Smooth muscle cell (in vitro differentiated cells): ENCODE results near the gene TNFAIP3. TPM values are rescaled to one million over a fixed set of nuclear protein-coding genes. Genes with fewer than 3 reads are reported as not detected.

Source experiments
- DNase-seq: peaks from one replicate; lab custom pipeline; 2025; ENCODE audit not compliant: unreplicated experiment; lab: John Stamatoyannopoulos, UW
- H2AFZ ChIP-seq: fragments of 200-600 bp; sonication (generic); 2 replicates; pipeline ENCODE4 v1.6.0; 2016; ENCODE audit warnings: antibody characterized with exemption, low read depth, mild to moderate bottlenecking
- H3F3A ChIP-seq: fragments of 200-600 bp; sonication (generic); 2 replicates; pipeline ENCODE4 v1.6.0; 2017; ENCODE audit warnings: antibody characterized with exemption, low read depth
- H3K27ac ChIP-seq: fragments of 200-600 bp; sonication (generic); 2 replicates; pipeline ENCODE4 v1.5.1; 2016; ENCODE audit warnings: low read depth, mild to moderate bottlenecking
- H3K27me3 ChIP-seq: fragments of 200-600 bp; sonication (generic); 2 replicates; pipeline ENCODE4 v1.6.1; 2016; ENCODE audit warnings: low read depth, mild to moderate bottlenecking
- H3K36me3 ChIP-seq: fragments of 200-600 bp; sonication (generic); 2 replicates; pipeline ENCODE4 v1.5.1; 2016; ENCODE audit warnings: low read depth
- H3K4me1 ChIP-seq: fragments of 200-600 bp; sonication (generic); 2 replicates; pipeline ENCODE4 v1.5.1; 2016; ENCODE audit warnings: low read depth
- H3K4me2 ChIP-seq: fragments of 200-600 bp; sonication (generic); 2 replicates; pipeline ENCODE4 v1.6.0; 2016; ENCODE audit warnings: mild to moderate bottlenecking
- H3K4me3 ChIP-seq: fragments of 200-600 bp; sonication (generic); 2 replicates; pipeline ENCODE4 v1.5.1; 2016; ENCODE audit warnings: mild to moderate bottlenecking
- H3K79me2 ChIP-seq: fragments of 200-600 bp; sonication (generic); 2 replicates; pipeline ENCODE4 v1.6.0; 2016; ENCODE audit warnings: low read depth, mild to moderate bottlenecking
- H3K9ac ChIP-seq: fragments of 200-600 bp; sonication (generic); 2 replicates; pipeline ENCODE4 v1.6.0; 2016; ENCODE audit warnings: low read depth
- H3K9me3 ChIP-seq: fragments of 200-600 bp; sonication (generic); replicated peaks from 2 replicates; pipeline ENCODE4 v1.5.1; 2016; ENCODE audit warnings: low read depth
- H4K20me1 ChIP-seq: fragments of 200-600 bp; sonication (generic); 2 replicates; pipeline ENCODE4 v1.6.0; 2016; ENCODE audit warnings: low read depth
- WGBS: methylation state at CpG from one replicate; pipeline ENCODE4 v1.1.7; 2016; ENCODE audit warnings: low lambda C conversion rate; 5-methylcytosine and 5-hydroxymethylcytosine counted together
- polyA plus RNA-seq: library from polyadenylated mRNA; unstranded; fragments of >200 nt; fragmentation: Nextera tagmentation; extraction: Ambion mirVana; gene quantifications from 2 replicates; pipeline ENCODE4 v1.2.1, GENCODE V29; 2016
- total RNA-seq: library from RNA; depleted of rRNA; stranded (reverse); fragments of >200 nt; gene quantifications from 2 replicates; pipeline ENCODE4 v1.2.3, GENCODE V29; 2014
- TF ChIP-seq, protein P1 (sequence below): fragments of 200-600 bp; sonication (generic); IDR thresholded peaks from 2 replicates; pipeline ENCODE4 v1.5.1; 2017; ENCODE audit warnings: borderline replicate concordance, mild to moderate bottlenecking, antibody characterized with exemption; ENCODE audit not compliant: insufficient read depth, poor library complexity, severe bottlenecking

The TNFAIP3 gene
- total and polyA plus RNA-seq, 2 experiments from 2014 or later = 32.2 to 33.8 TPM

DNA sequence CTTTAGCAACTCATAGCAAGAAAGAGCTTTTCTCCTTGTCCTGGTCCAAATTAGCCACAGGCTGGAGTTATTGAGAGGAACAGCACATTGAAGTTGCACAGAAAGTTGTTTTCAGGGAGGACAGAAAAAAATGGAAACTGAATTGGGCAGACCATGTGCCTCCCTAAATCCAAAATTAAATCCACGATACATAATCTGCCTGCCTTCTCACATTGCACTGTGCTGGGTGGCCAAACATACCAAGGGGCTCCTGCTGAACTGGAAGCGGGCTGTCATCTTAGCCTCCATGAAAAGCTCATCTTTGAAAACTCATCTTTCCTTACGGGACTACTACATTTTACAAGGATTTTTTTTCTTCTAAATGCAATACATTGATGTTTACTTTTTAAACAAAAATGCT lies 59.9 kb downstream of the TNFAIP3 start:
- Histone ChIP-seq H3K79me2 (no peaks in the 10 kb centered on the region), H3F3A (no peaks in the 10 kb centered on the region), H3K4me2 (peak overlapping the region; percentile 10), H3K27ac (peak overlapping the region; percentile 51), H3K4me1 (peaks cover 20% of the 10 kb centered on the region), H3K9ac (peak overlapping the region; percentile 13), H2AFZ (no peak overlapping the region), H3K9me3 (no peaks in the 10 kb centered on the region), H4K20me1 (no peaks in the 10 kb centered on the region), H3K4me3 (no peak overlapping the region), H3K36me3 (no peaks in the 10 kb centered on the region), H3K27me3 (no peaks in the 10 kb centered on the region)
- DNase-seq = no peak
- WGBS = 87% methylated on average over 3 of the region's 3 CpGs
- TF ChIP-seq, protein P1, sequence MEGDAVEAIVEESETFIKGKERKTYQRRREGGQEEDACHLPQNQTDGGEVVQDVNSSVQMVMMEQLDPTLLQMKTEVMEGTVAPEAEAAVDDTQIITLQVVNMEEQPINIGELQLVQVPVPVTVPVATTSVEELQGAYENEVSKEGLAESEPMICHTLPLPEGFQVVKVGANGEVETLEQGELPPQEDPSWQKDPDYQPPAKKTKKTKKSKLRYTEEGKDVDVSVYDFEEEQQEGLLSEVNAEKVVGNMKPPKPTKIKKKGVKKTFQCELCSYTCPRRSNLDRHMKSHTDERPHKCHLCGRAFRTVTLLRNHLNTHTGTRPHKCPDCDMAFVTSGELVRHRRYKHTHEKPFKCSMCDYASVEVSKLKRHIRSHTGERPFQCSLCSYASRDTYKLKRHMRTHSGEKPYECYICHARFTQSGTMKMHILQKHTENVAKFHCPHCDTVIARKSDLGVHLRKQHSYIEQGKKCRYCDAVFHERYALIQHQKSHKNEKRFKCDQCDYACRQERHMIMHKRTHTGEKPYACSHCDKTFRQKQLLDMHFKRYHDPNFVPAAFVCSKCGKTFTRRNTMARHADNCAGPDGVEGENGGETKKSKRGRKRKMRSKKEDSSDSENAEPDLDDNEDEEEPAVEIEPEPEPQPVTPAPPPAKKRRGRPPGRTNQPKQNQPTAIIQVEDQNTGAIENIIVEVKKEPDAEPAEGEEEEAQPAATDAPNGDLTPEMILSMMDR = no peak

DNA sequence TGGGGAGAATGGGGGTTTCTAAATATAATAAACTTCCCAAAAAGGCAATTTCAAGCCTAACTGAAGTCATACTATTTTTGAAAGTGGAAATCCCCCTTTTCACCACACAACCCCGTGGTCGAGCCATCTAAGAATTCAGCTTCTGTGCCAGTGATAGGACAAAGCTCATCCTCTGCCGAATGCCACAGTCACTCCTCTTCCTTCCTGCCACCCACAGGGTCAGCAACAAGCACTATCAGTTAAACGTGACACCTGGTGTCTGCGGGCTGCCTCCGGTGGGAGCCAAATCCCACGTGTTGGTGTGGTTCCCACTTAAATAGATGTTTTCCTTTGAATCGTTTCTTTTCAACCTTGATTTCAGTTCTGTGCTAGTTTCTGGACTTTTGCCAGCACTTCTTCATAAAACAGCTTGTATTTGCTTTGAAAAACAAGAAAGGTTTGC lies 60.7 kb downstream of the TNFAIP3 start:
- DNase-seq = no peak
- Histone ChIP-seq H3K27ac (peak overlapping the region; percentile 25), H3K4me2 (peak overlapping the region; percentile 47), H3K27me3 (no peaks in the 10 kb centered on the region), H3K4me3 (no peak overlapping the region), H3K9me3 (no peaks in the 10 kb centered on the region), H2AFZ (no peak overlapping the region), H3K36me3 (no peaks in the 10 kb centered on the region), H3K79me2 (no peaks in the 10 kb centered on the region), H3K9ac (peak overlapping the region; percentile 13), H4K20me1 (no peaks in the 10 kb centered on the region), H3K4me1 (peaks cover 20% of the 10 kb centered on the region), H3F3A (no peaks in the 10 kb centered on the region)
- 24% methylated on average over 8 of the region's 8 CpGs for WGBS
- TF ChIP-seq, protein P1 = no peak

- Histone ChIP-seq H3K27me3 (no peaks in the 10 kb centered on the region), H2AFZ (no peak overlapping the region), H3K4me3 (no peak overlapping the region), H3F3A (no peaks in the 10 kb centered on the region), H3K4me2 (no peak overlapping the region), H3K27ac (peak overlapping the region; percentile 8), H3K4me1 (peaks cover 20% of the 10 kb centered on the region), H4K20me1 (no peaks in the 10 kb centered on the region), H3K9ac (no peak overlapping the region), H3K9me3 (no peaks in the 10 kb centered on the region), H3K36me3 (no peaks in the 10 kb centered on the region), H3K79me2 (no peaks in the 10 kb centered on the region)
- 89% methylated on average over 2 of the region's 2 CpGs for WGBS
- TF ChIP-seq, protein P1 = no peak
- no peak for DNase-seq
Measured at GRCh38 chr6:137928286-137928685, 61.2 kb downstream of the TNFAIP3 start.

DNA sequence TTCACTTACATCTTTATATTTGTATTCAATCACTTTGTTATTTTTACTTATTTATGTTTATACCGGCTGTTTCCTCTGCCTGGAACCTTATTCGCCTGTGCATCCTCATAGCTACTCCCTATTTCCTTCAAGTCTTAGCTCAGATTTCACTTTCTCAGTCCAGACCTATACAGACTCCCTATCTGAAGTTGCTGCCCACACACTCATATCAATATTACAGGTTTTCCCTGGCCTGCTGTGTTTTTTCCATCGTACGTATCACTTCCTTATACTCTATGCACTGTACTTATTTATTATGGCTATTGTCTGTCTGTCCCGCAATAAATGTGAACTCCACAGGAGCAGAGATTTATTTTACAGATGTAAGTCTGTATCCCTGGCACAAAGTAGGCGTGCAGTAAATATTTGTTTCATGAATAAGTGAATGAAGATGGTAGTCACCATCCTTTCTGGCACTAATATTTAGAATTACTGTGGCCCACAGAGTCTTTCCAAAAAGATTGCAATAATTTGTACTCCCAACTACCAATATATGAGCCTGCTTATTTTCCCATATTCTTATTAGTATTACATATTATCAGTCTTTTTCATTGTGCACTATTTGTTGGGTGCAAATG lies 64.9 kb downstream of the TNFAIP3 start:
- Histone ChIP-seq H3K79me2 (no peaks in the 10 kb centered on the region), H3K36me3 (no peaks in the 10 kb centered on the region), H3F3A (no peaks in the 10 kb centered on the region), H3K4me1 (peaks cover 7% of the 10 kb centered on the region), H2AFZ (peak overlapping the region; percentile 10), H4K20me1 (no peaks in the 10 kb centered on the region), H3K27me3 (no peaks in the 10 kb centered on the region), H3K27ac (no peak overlapping the region), H3K4me3 (no peak overlapping the region), H3K4me2 (no peak overlapping the region), H3K9me3 (no peaks in the 10 kb centered on the region), H3K9ac (no peak overlapping the region)
- TF ChIP-seq, protein P1 = no peak
- DNase-seq = no peak
- 70% methylated on average over 6 of the region's 6 CpGs for WGBS
